ENCODE results near the gene SKAP1. TPM values are rescaled to one million over a fixed set of nuclear protein-coding genes. Genes with fewer than 3 reads are reported as not detected.

SKAP1 gene
- polyA plus RNA-seq, 1 of the 3 experiments (the other 2 are of a cell fraction): not detected

GRCh38 chr17:48330887-48331286 is 99.1 kb downstream of the SKAP1 start:
- 5% methylated on average over 4 of the region's 4 CpGs for WGBS (ENCODE audit: low lambda C conversion rate)
- ChIA-PET CTCF (interaction anchor here (1.0 to 2.2 kb wide), 5 partner anchors 16 to 305 kb away, joined by 3 to 9 read pairs (median 4); no protein-coding TSS in a partner anchor), POLR2A (interaction anchor here (0.6 kb wide), 1 partner anchor 562 kb away, joined by 3 read pairs; the partner anchor contains the start of gene ATP5MC1)

More at GRCh38 chr17:48330887-48331286, 99.1 kb downstream of the SKAP1 start:
- no peaks in the 10 kb centered on the region for H4K20me1 ChIP-seq (ENCODE audit: insufficient read depth)
- no peaks in the 10 kb centered on the region for H3K36me3 ChIP-seq (replicated peaks in 1 of 2; ENCODE audit: control insufficient read depth in 1 of 2, insufficient read depth in 2 of 2, low read length in 1 of 2)
- no peaks in the 10 kb centered on the region for H3K9me2 ChIP-seq
- H3K4me2 ChIP-seq: no peak overlapping the region
- no peaks in the 10 kb centered on the region for H3K9me3 ChIP-seq
- TF ChIP-seq NRF1 (IDR thresholded peaks at IDR 0.05; ENCODE audit: low read depth, low read length) (no peak), RCOR1 (IDR thresholded peaks at IDR 0.05; ENCODE audit: low read length) (no peak), EZH2phosphoT487 (IDR thresholded peaks at IDR 0.05; ENCODE audit: borderline replicate concordance, low read depth) (no peak), ELF1 (IDR thresholded peaks at IDR 0.05) (no peak), SIN3A (IDR thresholded peaks at IDR 0.05; ENCODE audit: borderline replicate concordance, low read depth, low read length) (no peak), GATA2 (CRISPR knock-in tag; IDR thresholded peaks at IDR 0.05) (no peak), RFX5 (IDR thresholded peaks at IDR 0.05; ENCODE audit: low read length) (no peak), CHD2 (IDR thresholded peaks at IDR 0.05; ENCODE audit: low read length, partially characterized antibody) (no peak), MXI1 (IDR thresholded peaks at IDR 0.05; ENCODE audit: low read depth, low read length) (no peak), CTCF (IDR thresholded peaks at IDR 0.05) (no peak), SMC3 (IDR thresholded peaks at IDR 0.05; ENCODE audit: low read depth, low read length) (no peak), REST (IDR thresholded peaks at IDR 0.05; ENCODE audit: low read depth, low read length) (no peak), FOXM1 (IDR thresholded peaks at IDR 0.05; ENCODE audit: low read depth) (no peak), EP300 (IDR thresholded peaks at IDR 0.05; ENCODE audit: borderline replicate concordance in 1 of 2, low read depth in 1 of 2, low read length in 1 of 2) (no peak), NFIC (IDR thresholded peaks at IDR 0.05; ENCODE audit: borderline replicate concordance) (no peak), JUND (IDR thresholded peaks at IDR 0.05) (no peak)
- TF ChIP-seq, protein P1, sequence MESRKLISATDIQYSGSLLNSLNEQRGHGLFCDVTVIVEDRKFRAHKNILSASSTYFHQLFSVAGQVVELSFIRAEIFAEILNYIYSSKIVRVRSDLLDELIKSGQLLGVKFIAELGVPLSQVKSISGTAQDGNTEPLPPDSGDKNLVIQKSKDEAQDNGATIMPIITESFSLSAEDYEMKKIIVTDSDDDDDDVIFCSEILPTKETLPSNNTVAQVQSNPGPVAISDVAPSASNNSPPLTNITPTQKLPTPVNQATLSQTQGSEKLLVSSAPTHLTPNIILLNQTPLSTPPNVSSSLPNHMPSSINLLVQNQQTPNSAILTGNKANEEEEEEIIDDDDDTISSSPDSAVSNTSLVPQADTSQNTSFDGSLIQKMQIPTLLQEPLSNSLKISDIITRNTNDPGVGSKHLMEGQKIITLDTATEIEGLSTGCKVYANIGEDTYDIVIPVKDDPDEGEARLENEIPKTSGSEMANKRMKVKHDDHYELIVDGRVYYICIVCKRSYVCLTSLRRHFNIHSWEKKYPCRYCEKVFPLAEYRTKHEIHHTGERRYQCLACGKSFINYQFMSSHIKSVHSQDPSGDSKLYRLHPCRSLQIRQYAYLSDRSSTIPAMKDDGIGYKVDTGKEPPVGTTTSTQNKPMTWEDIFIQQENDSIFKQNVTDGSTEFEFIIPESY (IDR thresholded peaks at IDR 0.05; ENCODE audit: borderline replicate concordance, low read depth): no peak
- TF ChIP-seq, protein P2, sequence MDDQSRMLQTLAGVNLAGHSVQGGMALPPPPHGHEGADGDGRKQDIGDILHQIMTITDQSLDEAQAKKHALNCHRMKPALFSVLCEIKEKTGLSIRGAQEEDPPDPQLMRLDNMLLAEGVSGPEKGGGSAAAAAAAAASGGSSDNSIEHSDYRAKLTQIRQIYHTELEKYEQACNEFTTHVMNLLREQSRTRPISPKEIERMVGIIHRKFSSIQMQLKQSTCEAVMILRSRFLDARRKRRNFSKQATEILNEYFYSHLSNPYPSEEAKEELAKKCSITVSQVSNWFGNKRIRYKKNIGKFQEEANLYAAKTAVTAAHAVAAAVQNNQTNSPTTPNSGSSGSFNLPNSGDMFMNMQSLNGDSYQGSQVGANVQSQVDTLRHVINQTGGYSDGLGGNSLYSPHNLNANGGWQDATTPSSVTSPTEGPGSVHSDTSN (IDR thresholded peaks at IDR 0.05): no peak
- peaks cover 69% of the 10 kb centered on the region for H3K27me3 ChIP-seq (ENCODE audit: insufficient read depth)
- H3K9ac ChIP-seq: no peak overlapping the region
- no peaks in the 10 kb centered on the region for H3K4me1 ChIP-seq (ENCODE audit: control insufficient read depth in 1 of 2, insufficient read depth in 2 of 2, low read depth in 1 of 2, low read length in 1 of 2)
- DNase-seq: no peak
- H3K79me2 ChIP-seq (ENCODE audit: insufficient read depth): no peaks in the 10 kb centered on the region
- H3K27ac ChIP-seq (ENCODE audit: low read depth in 2 of 2, low read length in 1 of 2): no peak overlapping the region
- no peaks in the 10 kb centered on the region for H3F3A ChIP-seq (replicated peaks; ENCODE audit: insufficient read depth)
- no peak overlapping the region for H2AFZ ChIP-seq (ENCODE audit: low read depth)
- no peak overlapping the region for H3K4me3 ChIP-seq (ENCODE audit: low read depth in 2 of 2, low read length in 1 of 2)

Data from SK-N-SH (cell line).